HPDE6-E6E7 (cell line): ENCODE data around the gene LRRC57.

Source experiments
- DNase-seq: peaks from one replicate; pipeline ENCODE4 v3.0.0; 2011; ENCODE audit warnings: missing footprints; ENCODE audit errors: extremely low spot score

LRRC57 gene

DNA sequence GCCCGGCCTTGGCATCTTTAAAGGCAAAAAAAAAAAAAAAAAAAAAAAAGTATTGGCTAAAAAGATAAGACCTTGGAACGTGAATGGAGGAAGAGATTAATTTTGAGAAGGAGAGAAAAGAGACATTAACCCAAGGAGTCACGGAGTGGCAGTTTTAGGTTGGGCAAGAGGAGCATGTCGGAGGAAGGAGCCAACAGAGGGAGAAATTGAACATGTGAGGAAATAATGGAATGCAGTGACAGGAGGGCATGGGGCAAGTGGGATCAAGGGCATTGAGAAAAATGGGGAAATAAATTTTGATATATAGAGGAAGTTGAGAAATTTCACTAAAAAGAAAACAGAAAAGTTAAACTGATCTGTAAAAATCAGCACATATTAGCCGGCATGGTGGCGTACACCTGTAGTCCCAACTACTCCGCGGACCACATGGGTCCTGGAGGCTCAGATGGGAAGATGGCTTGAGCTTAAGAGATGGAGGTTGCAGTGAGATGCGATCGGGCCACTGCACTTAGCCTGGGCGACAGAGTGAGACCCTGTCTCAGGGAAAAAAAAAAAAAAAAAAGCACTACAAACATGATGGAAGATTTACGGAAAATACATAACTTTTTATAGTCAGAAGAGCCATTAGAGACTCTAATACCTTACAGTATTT, 1.3 kb upstream of the LRRC57 start:
- DNase-seq = no peak

DNA sequence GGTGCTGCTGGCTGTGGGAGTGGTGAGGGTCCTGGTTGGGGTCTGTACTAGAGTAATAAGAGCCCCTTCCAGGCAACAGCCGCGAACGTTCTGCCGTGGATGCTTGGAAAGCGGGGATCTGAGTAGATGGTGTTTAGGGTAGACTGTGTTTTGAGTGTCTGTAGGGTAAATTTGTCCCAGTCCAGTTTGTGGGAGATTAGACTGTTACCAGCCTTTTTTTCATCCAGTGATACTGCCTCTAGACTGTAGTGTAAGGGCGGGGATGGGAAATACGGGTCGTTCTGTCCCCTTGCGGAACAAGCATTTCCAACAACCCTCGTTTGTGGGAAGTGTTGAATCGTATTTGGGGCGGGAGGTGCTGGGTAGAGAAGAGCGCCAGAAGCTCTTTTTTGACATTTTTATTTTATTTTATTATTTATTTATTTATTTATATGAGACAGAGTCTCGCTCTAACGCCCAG, 469 bp upstream of the LRRC57 start:
- DNase-seq = peak; percentile 19

DNA sequence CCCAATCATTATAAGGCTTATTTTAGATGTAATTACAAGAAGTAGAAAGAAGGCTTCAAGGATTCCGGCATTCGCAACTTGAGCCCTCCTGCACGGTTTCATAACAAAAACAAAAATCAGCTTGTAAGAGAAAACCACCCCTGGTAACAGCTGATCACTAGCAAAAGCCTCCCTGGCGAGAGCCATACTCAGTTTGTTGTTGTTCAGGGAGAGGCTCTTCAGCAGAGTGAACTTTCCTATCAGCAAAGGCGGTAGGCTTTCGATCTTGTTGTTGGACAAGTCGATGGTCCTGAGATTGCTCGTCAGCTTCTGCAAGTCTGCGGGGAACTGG, 710 bp downstream of the LRRC57 start:
- DNase-seq = no peak

DNA sequence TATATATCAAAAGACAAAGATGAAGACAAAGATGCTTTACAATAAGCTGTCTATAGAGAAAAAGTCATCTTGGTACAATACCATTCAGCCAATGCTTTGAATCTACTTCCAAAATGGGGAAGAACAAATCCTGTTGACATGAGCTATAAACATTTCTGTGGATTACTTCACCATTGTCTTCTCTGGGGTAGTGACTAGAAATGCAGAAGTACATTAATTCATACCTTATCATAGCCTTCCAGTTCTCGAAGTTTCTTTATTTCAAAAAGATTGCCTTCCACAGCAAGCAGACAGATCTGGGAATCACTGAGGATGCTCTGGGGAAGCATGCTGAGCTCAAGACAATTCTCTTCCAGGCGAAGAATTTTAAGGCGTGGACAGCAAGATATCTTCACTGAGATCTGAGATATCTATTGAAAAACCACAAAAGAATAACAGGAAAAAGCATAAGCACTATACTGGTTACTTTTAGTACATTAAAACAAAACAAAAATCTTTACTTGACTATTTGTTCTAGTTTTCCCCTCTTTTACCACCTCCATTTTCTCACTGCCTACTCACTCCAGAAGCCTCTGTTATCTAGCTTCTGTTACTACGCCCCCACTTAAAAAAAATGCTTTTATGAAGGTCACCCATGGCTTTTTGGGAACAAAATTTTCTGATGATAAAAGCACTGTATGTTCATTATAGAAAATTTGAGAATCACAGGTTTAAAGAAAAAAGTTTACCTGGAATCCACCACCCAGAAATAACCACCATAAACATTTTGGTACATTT, 3.6 kb downstream of the LRRC57 start:
- DNase-seq = no peak

DNA sequence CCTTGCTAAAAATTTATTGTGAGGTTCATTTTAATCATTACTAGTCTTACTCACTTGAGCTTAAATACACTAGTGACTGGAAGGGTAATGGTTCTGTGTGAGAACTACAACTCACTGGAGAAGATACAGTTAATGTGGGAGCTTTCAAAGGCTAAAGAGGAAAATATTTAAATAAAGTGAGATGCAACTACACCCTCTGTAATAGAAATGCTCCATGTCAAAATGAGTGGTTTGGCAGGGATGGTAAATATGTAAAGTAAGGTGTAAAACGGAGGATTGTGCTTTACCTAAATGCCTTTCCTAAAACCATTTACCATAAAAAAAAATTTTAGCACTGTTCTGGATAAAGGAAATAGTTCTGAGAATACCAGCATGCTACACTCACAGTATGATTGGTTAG, 15.3 kb downstream of the LRRC57 start:
- no peak for DNase-seq

DNA sequence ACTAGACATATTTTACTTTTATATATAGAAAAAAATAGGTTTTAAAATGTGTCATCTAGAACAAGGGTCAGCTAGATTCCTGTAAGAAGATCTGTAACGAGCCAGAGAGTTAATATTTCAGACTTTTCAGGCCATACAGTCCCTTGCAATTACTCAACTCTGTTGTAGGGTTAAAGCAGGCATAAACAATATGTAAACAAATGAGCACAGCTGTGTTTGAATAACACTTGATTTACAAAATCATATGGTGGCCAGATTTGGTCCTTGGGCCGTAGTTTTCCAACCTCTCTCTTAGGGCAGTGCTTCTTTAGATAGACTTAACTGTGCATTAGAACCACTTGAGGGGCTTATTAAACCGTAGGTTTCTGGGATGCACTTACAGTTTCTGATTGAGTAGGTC, 19.6 kb downstream of the LRRC57 start:
- no peak for DNase-seq

DNA sequence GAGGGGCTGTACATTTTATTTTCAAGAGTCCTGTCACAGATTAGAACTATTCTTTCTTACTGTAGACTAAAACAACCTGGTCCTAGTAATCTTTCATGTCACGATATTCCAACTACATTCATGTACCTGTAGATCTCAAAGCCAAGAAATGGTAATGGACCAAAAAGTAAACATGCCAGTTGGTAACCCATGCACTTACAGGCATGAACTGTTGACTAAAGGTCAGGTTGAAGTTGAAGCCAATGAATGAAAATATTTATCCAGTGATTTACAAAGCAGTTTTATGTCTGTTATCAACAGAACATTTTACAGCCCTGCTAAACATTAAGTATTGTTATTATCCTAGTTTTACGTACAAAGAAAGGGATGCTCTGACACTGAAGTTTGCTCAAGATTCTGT, 25.3 kb downstream of the LRRC57 start:
- DNase-seq = no peak

DNA sequence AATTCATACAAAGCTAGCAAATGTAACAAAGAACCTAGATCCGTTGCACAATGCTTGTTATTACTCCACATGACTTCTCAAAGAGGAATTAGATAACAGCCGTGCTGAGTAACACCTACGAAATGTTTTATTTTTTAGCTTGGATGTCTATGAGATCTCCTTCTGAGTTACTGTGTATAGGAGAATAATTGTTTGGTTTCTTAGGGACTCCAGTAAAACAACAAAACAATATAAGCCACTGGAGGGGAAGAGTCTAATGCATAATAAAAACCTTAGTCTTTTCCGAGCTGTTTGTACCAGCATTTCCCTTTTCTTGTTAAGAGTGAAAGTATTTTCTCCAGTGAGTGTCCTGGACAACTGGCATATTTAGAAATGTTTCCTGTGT, 37.6 kb downstream of the LRRC57 start:
- peak; percentile 19 for DNase-seq

DNA sequence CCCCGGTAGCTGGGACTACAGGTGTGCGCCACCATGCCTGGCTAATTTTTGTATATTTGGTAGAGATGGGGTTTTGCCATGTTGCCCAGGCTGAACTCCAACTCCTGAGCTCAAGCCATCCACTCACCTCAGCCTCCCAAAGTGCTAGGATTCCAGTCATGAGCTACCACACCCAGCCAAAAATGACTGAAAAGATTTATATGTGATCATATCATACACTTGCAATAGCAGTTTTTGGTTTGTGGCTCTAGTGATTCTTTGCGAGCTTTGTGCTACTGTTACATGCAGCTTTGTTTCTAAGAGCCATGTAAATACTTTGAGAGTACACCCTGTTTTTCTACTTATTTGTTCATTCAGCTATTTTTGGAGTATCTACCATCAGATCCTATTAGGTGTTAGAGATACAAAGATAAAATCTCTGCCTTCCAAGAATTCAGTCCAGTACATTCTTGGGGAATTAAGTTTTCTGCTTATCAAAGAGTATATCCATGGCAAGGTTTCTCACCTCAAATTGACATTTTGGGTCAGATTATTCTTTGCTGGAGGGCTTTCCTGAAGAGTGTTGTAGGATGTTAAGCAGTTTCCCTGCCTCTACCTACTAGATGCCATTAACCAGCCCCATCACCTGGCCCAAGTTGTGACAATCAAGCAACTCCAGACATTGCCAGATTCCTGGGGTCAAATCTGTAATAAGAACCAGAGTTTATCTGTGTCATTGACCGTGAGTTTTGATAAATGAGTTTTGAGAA, 38.2 kb downstream of the LRRC57 start:
- no peak for DNase-seq

DNA sequence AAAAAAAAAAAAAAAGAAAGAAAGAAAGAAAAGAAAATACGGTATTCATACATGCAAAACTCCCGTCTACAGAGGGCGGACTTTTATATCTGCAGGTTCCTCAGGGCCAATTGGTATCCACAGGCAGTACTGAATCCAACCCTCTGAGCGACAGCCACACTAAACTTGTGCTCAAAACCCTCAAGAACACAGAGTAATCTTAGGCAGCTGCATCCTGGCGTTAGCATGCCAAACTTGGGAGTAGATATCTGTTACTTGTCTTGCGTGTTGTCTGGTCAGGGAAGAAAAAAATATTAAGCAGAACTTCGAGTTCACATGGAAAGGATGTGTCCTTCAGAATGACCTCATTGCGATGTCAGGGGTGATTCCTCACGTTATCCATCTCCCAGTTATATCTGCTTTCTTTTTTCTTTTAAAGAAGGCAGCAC, 40.3 kb downstream of the LRRC57 start:
- DNase-seq = no peak

DNA sequence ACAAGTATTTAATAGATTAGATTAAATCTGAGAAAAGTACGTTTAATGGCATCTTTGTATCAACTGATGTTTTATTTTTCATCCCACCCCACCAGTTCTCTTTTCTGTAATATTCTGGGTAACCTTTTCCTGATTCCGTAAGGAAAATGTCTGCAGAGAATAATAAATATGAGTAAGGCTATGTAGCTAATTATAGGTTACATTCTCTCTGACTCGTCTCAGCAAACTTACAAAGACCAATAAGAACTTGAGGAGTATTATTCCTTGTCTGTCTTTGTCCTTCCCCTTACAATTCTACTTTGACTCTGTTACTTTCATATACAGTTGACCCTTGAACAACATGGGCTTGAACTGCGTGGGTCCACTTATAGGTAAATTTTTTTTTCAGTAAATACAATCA, 41.1 kb downstream of the LRRC57 start:
- DNase-seq = no peak

DNA sequence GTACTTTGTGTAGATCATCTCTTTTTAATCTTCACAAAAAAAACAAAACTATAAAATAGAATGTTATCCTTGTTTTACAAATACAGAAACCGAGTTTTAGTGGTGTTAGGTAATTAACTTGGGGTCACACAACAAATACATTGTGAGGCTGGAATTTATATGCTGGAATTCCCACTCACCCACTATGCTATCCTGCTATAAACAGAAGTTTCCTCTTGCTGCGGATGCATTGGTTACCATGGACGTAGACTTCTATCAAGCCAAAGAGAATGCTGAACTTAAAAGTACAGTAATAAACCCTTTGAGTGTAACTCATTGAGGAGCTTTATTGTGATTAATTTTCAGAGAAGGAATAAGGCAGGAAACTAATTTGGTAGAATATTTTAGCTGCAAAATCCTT, 44.0 kb downstream of the LRRC57 start:
- DNase-seq = no peak

DNA sequence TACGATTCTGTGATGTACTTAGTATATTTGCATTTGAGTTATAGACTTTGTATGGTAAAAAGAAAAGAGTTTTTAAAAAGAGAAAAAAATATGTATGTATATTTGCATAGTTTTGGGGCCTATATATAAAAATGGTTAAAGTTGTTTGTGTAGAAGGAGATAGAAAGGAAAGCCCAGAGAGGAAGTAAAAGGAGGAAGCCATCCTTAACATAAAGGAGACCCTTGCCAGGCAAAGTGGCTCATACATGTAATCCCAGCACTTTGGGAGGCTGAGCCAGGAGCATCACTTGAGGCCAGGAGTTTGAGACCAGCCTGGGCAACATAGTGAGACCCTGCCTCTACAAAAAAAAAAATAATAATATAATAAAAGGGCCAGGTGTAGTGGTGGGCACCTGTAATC, 44.8 kb downstream of the LRRC57 start:
- DNase-seq = no peak

DNA sequence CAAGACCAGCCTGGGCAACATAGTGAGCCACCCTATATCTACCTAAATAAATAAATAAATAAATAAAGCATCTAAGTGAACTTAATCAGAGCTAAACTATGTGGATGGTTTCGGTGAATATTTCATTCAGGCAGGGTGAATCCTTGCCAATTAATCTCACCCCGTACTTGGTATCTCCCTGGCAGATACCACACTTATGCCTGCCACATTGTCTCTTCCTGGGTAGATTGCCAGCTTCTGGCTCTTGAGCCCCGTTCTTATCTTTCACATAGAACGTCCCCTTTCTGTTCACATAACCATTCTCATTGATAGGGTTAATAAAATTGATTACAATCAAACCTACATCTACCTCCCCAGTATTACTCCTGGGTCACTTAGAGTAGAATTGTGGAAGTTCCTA, 46.1 kb downstream of the LRRC57 start:
- DNase-seq = no peak

DNA sequence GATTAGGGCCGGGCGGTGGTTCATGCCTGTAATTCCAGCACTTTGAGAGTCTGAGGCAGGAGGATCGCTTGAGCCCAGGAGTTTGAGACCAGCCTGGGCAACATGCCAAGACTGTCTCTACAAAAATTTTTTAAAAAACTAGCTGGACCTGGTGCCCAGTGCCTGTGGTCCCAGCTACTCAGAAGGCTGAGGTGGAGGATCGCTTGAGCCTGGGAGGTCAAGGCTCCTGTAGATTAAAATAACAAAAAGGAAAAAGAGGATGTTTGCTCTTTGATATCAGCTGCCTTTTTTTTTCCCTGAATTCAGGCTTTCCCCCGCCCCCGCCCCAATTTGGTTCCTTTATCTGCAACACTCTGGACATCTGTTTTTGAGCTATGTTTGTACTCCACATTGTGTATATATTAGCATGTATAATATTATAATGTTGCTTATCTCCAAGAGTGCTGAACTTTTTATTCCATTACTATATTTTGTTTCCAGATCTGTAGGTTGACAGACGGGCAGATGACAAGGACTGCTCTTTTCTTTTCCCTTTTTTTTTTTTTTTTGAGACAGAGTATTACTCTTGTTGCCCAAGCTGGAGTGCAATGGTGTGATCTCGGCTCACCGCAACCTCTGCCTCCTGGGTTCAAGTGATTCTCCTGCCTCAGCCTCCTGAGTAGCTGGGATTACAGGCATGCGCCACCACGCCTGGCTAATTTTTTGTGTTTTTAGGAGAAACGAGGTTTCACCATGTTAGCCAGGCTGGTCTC, 48.6 kb downstream of the LRRC57 start:
- no peak for DNase-seq

DNA sequence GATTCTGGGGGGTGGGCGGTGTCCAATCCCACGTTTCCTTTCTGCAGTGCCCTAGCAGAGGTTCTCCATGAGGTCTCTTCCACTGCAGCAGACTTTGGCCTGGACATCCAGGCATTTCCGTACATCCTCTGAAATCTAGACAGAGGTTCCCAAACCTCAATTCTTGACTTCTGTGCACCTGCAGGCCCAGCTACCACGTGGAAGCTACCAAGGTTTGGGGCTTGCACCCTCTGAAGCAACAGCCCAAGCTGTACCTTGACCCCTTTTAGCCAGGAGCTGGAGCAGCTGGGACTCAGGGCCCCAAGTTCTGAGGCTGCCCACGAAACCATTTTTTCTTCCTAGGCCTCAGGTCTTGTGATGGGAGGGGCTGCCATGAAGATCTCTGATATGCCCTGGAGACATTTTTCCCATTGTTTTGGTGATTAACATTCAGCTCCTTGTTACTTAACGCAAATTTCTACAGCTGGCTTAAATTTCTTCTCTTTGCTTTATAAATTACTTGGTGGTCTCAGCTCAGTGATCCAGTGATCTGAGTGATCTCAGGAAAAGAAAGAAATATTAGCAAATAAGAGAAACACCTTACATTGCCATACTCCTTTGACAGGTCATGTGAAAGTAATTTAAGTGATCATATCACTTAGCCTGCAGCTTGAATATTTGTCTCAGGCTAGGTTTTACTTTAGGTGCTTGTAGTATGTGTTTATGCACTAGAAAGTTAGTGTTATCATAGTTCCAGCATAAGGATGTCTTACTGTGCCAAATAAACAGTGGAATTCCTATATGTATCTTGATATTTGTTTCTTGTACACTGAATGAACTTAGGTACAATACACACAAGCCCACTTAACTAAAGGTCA, 50.2 kb downstream of the LRRC57 start:
- DNase-seq = no peak

DNA sequence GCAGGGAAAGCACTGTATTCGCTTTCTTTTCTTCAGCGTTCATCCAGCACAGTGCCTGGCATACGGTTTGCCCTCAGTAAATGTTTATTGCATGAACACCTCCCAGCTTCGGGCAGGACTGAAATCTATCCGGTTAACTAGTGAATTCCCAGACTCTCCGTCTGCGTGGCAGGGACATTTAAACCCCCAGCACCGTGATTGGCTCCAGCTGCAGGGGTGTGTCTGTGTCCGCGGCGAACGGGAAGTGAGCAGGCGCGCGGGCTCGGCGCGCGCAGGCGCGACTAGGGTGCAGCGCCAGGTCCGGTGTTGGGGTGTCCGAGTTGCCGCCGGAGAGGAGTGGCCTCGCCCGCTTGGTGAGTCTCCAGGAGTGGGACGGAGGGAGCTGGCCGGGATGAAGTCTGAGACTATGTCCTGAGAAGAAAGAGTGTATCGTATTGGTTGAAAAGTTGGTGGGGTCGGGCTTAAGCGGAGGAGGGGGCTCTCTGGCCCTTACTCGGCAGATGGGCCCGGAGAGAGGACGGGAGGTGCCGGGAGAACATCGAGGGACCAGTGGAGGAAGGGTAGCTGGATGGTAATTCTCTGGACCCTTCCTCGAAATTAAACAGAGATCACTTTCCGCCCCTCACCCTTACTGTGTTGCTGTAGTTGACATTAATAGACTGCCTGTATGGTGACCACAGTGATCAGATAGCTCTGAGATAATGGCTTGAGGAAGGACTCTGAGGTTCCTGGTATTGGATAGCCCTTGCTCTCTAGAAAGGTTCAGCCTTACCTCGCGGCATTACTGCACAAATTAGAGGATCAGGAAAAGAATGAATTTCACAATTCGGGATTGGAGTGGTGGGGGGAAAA, 53.0 kb downstream of the LRRC57 start, which contains the start of gene SNAP23:
SNAP23 (plus strand) TSS at position 274 of the 852 bp plus-strand sequence. CDS start 16,213 bp downstream, outside the sequence.
- DNase-seq = peak; percentile 98

DNA sequence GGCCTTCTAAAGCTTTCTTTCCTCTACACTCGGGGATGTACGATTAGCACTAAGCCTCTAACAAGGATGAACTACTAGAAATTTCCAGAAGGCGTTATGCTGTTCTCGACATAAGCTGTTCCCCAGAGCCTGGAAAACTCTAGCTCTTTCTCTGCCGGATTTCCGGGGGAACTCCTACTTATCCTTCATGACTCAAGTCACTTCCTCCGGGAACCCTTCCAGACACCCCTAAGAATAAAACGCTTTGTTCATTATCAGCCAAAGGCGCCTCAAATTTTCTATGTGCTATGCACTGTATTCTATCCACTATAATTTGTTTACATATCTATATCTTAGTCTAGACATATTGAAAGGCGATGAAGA, 53.6 kb downstream of the LRRC57 start:
- peak; percentile 32 for DNase-seq

DNA sequence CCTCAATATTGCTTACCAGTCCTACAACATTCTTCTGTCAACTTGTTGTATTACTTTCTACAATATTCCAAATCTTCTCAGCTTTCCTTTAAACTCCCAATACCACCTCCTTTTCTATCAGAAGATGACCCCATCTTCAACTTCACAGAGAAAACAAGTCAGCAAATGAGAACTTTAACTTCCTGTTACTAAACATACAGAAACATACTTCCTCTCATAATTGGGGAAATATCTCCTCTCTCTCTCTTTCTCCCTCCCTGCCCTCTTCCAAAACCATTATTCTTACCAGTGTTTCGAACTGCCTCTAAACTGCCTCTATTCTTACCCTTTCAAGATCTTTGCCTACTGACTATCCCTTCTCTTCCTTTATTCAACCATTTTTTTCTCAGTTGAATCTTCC, 54.9 kb downstream of the LRRC57 start:
- DNase-seq = no peak

DNA sequence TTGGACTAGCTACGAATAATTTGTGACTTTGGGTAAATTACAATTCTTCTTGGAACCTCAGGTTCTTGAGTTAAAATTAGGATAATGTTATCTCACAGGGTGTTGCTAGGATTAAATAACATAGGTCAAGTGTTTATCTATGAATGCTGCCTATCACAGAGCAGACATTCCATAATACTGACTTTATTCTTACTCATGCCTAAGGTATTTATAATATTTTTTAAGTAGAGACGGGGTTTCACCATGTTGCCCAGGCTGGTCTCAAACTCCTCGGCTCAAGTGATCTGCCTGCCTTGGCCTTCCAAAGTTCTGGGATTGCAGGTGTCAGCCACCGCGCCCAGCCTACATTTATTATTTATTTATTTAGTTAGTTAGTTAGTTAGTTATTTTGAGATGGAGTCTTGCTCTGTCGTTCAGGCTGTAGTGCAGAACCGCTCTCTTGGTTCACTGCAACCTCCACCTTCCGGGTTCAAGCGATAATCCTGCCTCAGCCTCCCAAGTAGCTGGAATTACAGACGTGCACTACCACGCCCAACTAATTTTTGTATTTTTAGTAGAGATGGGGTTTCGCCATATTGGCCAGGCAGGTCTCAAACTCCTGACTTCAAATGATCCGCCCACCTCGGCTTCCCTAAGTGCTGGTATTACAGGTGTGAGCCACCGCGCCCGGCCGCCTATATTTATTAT, 56.9 kb downstream of the LRRC57 start:
- peak; percentile 38 for DNase-seq
